Endodermal cell (in vitro differentiated cells): ENCODE results near the gene TLR7. TPM values are rescaled to one million over a fixed set of nuclear protein-coding genes. Genes with fewer than 3 reads are reported as not detected.

Experiments used
- DNase-seq: peaks from one replicate; pipeline ENCODE4 v3.0.0-alpha.2; 2017
- H3K27ac ChIP-seq: 2 replicates; pipeline ENCODE4 v1.5.1; 2013; ENCODE audit warnings: mild to moderate bottlenecking, low read depth, low read length, moderate library complexity
- H3K27me3 ChIP-seq: 2 replicates; pipeline ENCODE4 v1.6.1; 2013; ENCODE audit warnings: mild to moderate bottlenecking, low read length, moderate library complexity; ENCODE audit not compliant: insufficient read depth, control insufficient read depth, poor library complexity, severe bottlenecking
- H3K36me3 ChIP-seq: 2 replicates; pipeline ENCODE4 v1.7.0; 2013; ENCODE audit warnings: mild to moderate bottlenecking, low read length, moderate library complexity; ENCODE audit not compliant: control insufficient read depth, insufficient read depth
- H3K4me1 ChIP-seq: one replicate; pipeline ENCODE4 v1.7.0; 2013; ENCODE audit warnings: low read length; ENCODE audit not compliant: control insufficient read depth, insufficient read depth
- H3K4me3 ChIP-seq: 2 replicates; pipeline ENCODE4 v1.5.1; 2013; ENCODE audit warnings: mild to moderate bottlenecking, low read length, moderate library complexity
- H3K9ac ChIP-seq: 2 replicates; pipeline ENCODE4 v1.6.1; 2013; ENCODE audit warnings: mild to moderate bottlenecking, low read length, moderate library complexity; ENCODE audit not compliant: poor library complexity, severe bottlenecking; ENCODE audit errors: extremely low read depth
- H3K9me3 ChIP-seq: 2 replicates; pipeline ENCODE4 v1.6.1; 2013; ENCODE audit warnings: mild to moderate bottlenecking, low read length, moderate library complexity; ENCODE audit not compliant: control insufficient read depth
- H3K27ac Mint-ChIP-seq: 2 replicates; pipeline ENCODE4 v1.8.0; 2020; ENCODE audit warnings: mixed read lengths
- H3K27me3 Mint-ChIP-seq: 2 replicates; pipeline ENCODE4 v1.8.0; 2021; ENCODE audit warnings: mild to moderate bottlenecking, mixed read lengths; ENCODE audit not compliant: insufficient read depth
- H3K36me3 Mint-ChIP-seq: 2 replicates; pipeline ENCODE4 v1.8.0; 2020; ENCODE audit warnings: low read depth, mixed read lengths
- H3K4me1 Mint-ChIP-seq: 2 replicates; pipeline ENCODE4 v1.8.0; 2020; ENCODE audit warnings: mixed read lengths
- H3K4me3 Mint-ChIP-seq: 2 replicates; pipeline ENCODE4 v1.8.0; 2020; ENCODE audit warnings: mild to moderate bottlenecking, moderate library complexity, mixed read lengths
- H3K9me3 Mint-ChIP-seq: 2 replicates; pipeline ENCODE4 v1.8.0; 2020; ENCODE audit warnings: mild to moderate bottlenecking, mixed read lengths
- CTCF ChIP-seq: fragments of 200-600 bp; sonication (generic); conservative IDR thresholded peaks from 2 replicates; pipeline ENCODE4 v1.5.0; 2021; ENCODE audit warnings: antibody characterized with exemption, mild to moderate bottlenecking
- WGBS, 2 experiments: methylation state at CpG; one replicate each; pipeline versions ENCODE4 v1.1.5 to v1.1.7; 2013; ENCODE audit warnings: missing lambda C conversion rate in 2 of 2, mixed read lengths in 1 of 2; ENCODE audit not compliant: insufficient coverage in 1 of 2, insufficient read length in 1 of 2; 5-methylcytosine and 5-hydroxymethylcytosine counted together
- total RNA-seq, 2 donors: library from RNA; stranded (reverse); fragmentation: NEBNext Ultra II Directional in 1 of 2; extraction: Animal tissue kit (Norgen Biotek cat#: 25700) in 1 of 2; gene quantifications; 2 replicates in 1 of 2; 3 replicates in 1 of 2; pipeline ENCODE4 v1.2.1, GENCODE V29; 2021

Gene TLR7
- total RNA-seq, 2 donors from 2014 or later: not detected

- no peak overlapping the region for H3K27ac Mint-ChIP-seq
- H3K9me3 Mint-ChIP-seq: peaks cover 52% of the 10 kb centered on the region
- Histone ChIP-seq H3K9ac (no peak overlapping the region), H3K9me3 (no peaks in the 10 kb centered on the region), H3K4me1 (no peaks in the 10 kb centered on the region), H3K4me3 (no peak overlapping the region), H3K27me3 (no peaks in the 10 kb centered on the region), H3K27ac (no peak overlapping the region), H3K36me3 (no peaks in the 10 kb centered on the region)
- H3K4me3 Mint-ChIP-seq: no peak overlapping the region
- no peak for DNase-seq
- H3K36me3 Mint-ChIP-seq: no peaks in the 10 kb centered on the region
- H3K27me3 Mint-ChIP-seq: peaks cover 3% of the 10 kb centered on the region
- no peak for TF ChIP-seq CTCF
- H3K4me1 Mint-ChIP-seq: no peaks in the 10 kb centered on the region
Measured at GRCh38 chrX:12922599-12922919, 55.7 kb downstream of the TLR7 start.

DNA sequence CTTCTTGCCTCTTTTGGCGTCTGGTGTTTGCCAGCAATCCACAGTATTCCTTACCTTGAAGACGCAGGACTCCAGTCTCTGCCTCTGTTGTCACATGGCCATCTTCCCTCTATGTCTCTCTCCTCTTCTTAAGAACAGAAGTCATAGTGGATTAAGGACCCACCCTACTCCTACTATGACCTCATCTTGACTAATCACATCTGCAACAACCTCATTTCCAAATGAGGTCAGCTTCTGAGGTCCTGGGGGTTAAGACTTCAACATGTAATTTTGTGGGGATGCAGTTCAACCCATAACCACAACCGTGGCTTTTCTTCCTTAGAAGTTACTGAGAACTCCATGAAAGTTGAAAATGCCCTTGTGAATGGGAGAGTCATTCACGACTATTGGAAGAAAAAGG is 62.8 kb downstream of the TLR7 start:
- H3K36me3 Mint-ChIP-seq: peaks cover 4% of the 10 kb centered on the region
- Histone ChIP-seq H3K9me3 (no peaks in the 10 kb centered on the region), H3K4me1 (no peaks in the 10 kb centered on the region), H3K9ac (no peak overlapping the region), H3K27me3 (no peaks in the 10 kb centered on the region), H3K27ac (no peak overlapping the region), H3K4me3 (no peak overlapping the region), H3K36me3 (no peaks in the 10 kb centered on the region)
- H3K27ac Mint-ChIP-seq: no peak overlapping the region
- H3K9me3 Mint-ChIP-seq: peaks cover 66% of the 10 kb centered on the region
- DNase-seq: no peak
- no peaks in the 10 kb centered on the region for H3K27me3 Mint-ChIP-seq
- no peak overlapping the region for H3K4me3 Mint-ChIP-seq
- TF ChIP-seq CTCF: no peak
- 92 to 100% methylated on average over 2 to 4 of the region's 4 CpGs for WGBS, 2 experiments
- H3K4me1 Mint-ChIP-seq: no peaks in the 10 kb centered on the region

- no peak overlapping the region for H3K4me3 Mint-ChIP-seq
- no peaks in the 10 kb centered on the region for H3K36me3 ChIP-seq
- no peak for TF ChIP-seq CTCF
Measured at GRCh38 chrX:12930150-12930549, 63.3 kb downstream of the TLR7 start.

More at GRCh38 chrX:12930150-12930549, 63.3 kb downstream of the TLR7 start:
- H3K9me3 ChIP-seq: no peaks in the 10 kb centered on the region
- 94% methylated on average over 2 of the region's 2 CpGs; no CpG with 5 or more reads in 1 of the 2 experiments for WGBS, 2 experiments
- no peaks in the 10 kb centered on the region for H3K4me1 Mint-ChIP-seq
- peaks cover 66% of the 10 kb centered on the region for H3K9me3 Mint-ChIP-seq
- H3K27ac Mint-ChIP-seq: no peak overlapping the region
- H3K36me3 Mint-ChIP-seq: peaks cover 6% of the 10 kb centered on the region
- no peaks in the 10 kb centered on the region for H3K27me3 ChIP-seq
- H3K9ac ChIP-seq: no peak overlapping the region
- no peak overlapping the region for H3K4me3 ChIP-seq
- H3K4me1 ChIP-seq: no peaks in the 10 kb centered on the region
- no peak overlapping the region for H3K27ac ChIP-seq
- DNase-seq: no peak
- H3K27me3 Mint-ChIP-seq: no peaks in the 10 kb centered on the region
